Calu3 (cell line): ENCODE data around the gene PTPN21. TPM values are rescaled to one million over a fixed set of nuclear protein-coding genes. Genes with fewer than 3 reads are reported as not detected.
A peak's percentile ranks its signal among the peaks of the same experiment; 100 is the strongest.

ENCODE experiments used
- Bru-seq: library from RNA; stranded (reverse); fragments of 400-500 nt; gene quantifications from one replicate; lab custom pipeline; 2021; lab: Mats Ljungman, UMichigan
- BruChase-seq, 2 experiments: library from RNA; stranded (reverse); fragments of 400-500 nt; gene quantifications; one replicate each; lab custom pipeline; 2021; lab: Mats Ljungman, UMichigan
- BruUV-seq: library from RNA; stranded (reverse); fragments of 400-500 nt; replicated peaks from 2 replicates; lab custom pipeline; 2021; lab: Mats Ljungman, UMichigan
- CTCF ChIA-PET: fragments of 300-600 bp; sonication (Branson Sonifier 250); formaldehyde crosslinking; loops from one replicate; lab custom pipeline; 2022; ENCODE audit warnings: antibody characterized with exemption; lab: Charles Lee
- DNase-seq: peaks from one replicate; pipeline ENCODE4 v3.0.0; 2022
- H3K27ac Mint-ChIP-seq: one replicate; pipeline ENCODE4 v1.8.0; 2022; ENCODE audit warnings: mixed read lengths; ENCODE audit not compliant: unreplicated experiment
- H3K27me3 Mint-ChIP-seq: one replicate; pipeline ENCODE4 v1.8.0; 2022; ENCODE audit warnings: mixed read lengths; ENCODE audit not compliant: unreplicated experiment
- H3K36me3 Mint-ChIP-seq: one replicate; pipeline ENCODE4 v1.8.0; 2022; ENCODE audit warnings: mild to moderate bottlenecking, moderate library complexity, mixed read lengths; ENCODE audit not compliant: insufficient read depth, unreplicated experiment
- H3K4me1 Mint-ChIP-seq: one replicate; pipeline ENCODE4 v1.8.0; 2022; ENCODE audit warnings: mild to moderate bottlenecking, low read depth, mixed read lengths; ENCODE audit not compliant: unreplicated experiment
- H3K4me3 Mint-ChIP-seq: one replicate; pipeline ENCODE4 v1.8.0; 2022; ENCODE audit warnings: mild to moderate bottlenecking, low read depth, moderate library complexity, mixed read lengths; ENCODE audit not compliant: unreplicated experiment
- H3K9me3 Mint-ChIP-seq: one replicate; pipeline ENCODE4 v1.8.0; 2022; ENCODE audit warnings: low read depth, mixed read lengths; ENCODE audit not compliant: unreplicated experiment
- CTCF ChIP-seq: fragments of 200-600 bp; IDR thresholded peaks from one replicate; pipeline ENCODE4 v1.8.0; 2022; ENCODE audit warnings: antibody characterized with exemption; ENCODE audit not compliant: unreplicated experiment
- intact Hi-C: fragments of 100-400 bp; cut with micrococcal nuclease; formaldehyde crosslinking; loops from one replicate; pipeline ENCODE4 v1.10.0; 2022; ENCODE audit not compliant: unreplicated experiment
- long read RNA-seq: library from polyadenylated mRNA; stranded (forward); transcript quantifications from one replicate; pipeline ENCODE4 v2.0.0, GENCODE V29; 2022
- total RNA-seq: library from RNA; stranded (reverse); gene quantifications from 2 replicates; pipeline ENCODE4 v1.2.3, GENCODE V29; 2022

Gene PTPN21
- total RNA-seq: 10.0 and 10.6 TPM in 2 replicates
- percentile 63 among the genes with signal in this experiment for Bru-seq, nascent RNA
- percentile 62 among the genes with signal in this experiment for BruChase-seq, experiment 1, labeled RNA remaining after a 6-hour chase
- BruChase-seq, experiment 2, labeled RNA remaining after a 2-hour chase: percentile 57 among the genes with signal in this experiment
- long read RNA-seq, full-length matches to known transcripts: 4 of 6 reads
- long read RNA-seq, partial matches to known transcripts: 1 of 6 reads
- long read RNA-seq, other reads (novel, unspliced or antisense): 1 of 6 reads

- Mint-ChIP-seq H3K27ac (peak within 1 kb of the TSS; percentile 58), H3K36me3 (peaks cover 28% of the 10 kb centered on the region), H3K4me1 (peaks cover 11% of the 10 kb centered on the region), H3K27me3 (no peaks in the 10 kb centered on the region), H3K4me3 (peak within 1 kb of the TSS; percentile 79), H3K9me3 (no peaks in the 10 kb centered on the region)
- intact Hi-C loops: loop anchor here (5.0 kb wide), 1 partner anchor 367 kb away; no protein-coding TSS in a partner anchor
- peak; percentile 77 for DNase-seq
- no TSS peak for BruUV-seq
- CTCF ChIA-PET: no interaction called here
- TF ChIP-seq CTCF: no peak
Observed at GRCh38 chr14:88554457-88555286, at the start of gene PTPN21. Gene PTPN21 (minus strand): TSS chr14:88555007. CDS start chr14:88550417, 4,590 bp downstream.

- no peak overlapping the region for H3K27ac Mint-ChIP-seq
- H3K4me1 Mint-ChIP-seq: no peaks in the 10 kb centered on the region
- no peaks in the 10 kb centered on the region for H3K9me3 Mint-ChIP-seq
- no peak overlapping the region for H3K4me3 Mint-ChIP-seq
- no peaks in the 10 kb centered on the region for H3K27me3 Mint-ChIP-seq
- no peak for DNase-seq
- no peak for TF ChIP-seq CTCF
- CTCF ChIA-PET: no interaction called here
- intact Hi-C loops: no loop called here
- H3K36me3 Mint-ChIP-seq: peaks cover 29% of the 10 kb centered on the region
- BruUV-seq: no TSS peak
Observed at GRCh38 chr14:88604212-88604611, 49.4 kb upstream of the PTPN21 start.

GRCh38 chr14:88599761-88600439, 45.1 kb upstream of the PTPN21 start:
- peak overlapping the region; percentile 6 for H3K27ac Mint-ChIP-seq
- intact Hi-C loops: no loop called here

More at GRCh38 chr14:88599761-88600439, 45.1 kb upstream of the PTPN21 start:
- H3K27me3 Mint-ChIP-seq: no peaks in the 10 kb centered on the region
- no peak overlapping the region for H3K4me3 Mint-ChIP-seq
- peaks cover 8% of the 10 kb centered on the region for H3K4me1 Mint-ChIP-seq
- CTCF ChIA-PET: no interaction called here
- TF ChIP-seq CTCF: no peak
- peaks cover 56% of the 10 kb centered on the region for H3K36me3 Mint-ChIP-seq
- DNase-seq: no peak
- no TSS peak for BruUV-seq
- no peaks in the 10 kb centered on the region for H3K9me3 Mint-ChIP-seq
